Neural progenitor cell (in vitro differentiated cells): ENCODE measurements around the gene SLC16A14. TPM values are rescaled to one million over a fixed set of nuclear protein-coding genes. Genes with fewer than 3 reads are reported as not detected.

Source experiments
- DNase-seq: peaks from one replicate; pipeline ENCODE4 v3.0.0-alpha.2; 2016; ENCODE audit warnings: low spot score
- H2AFZ ChIP-seq: fragments of 200-600 bp; sonication (generic); replicated peaks from 2 replicates; pipeline ENCODE4 v1.6.1; 2016; ENCODE audit warnings: antibody characterized with exemption
- H3F3A ChIP-seq: fragments of 200-600 bp; sonication (generic); 2 replicates; pipeline ENCODE4 v1.6.1; 2016; ENCODE audit warnings: antibody characterized with exemption, low read depth
- H3K27ac ChIP-seq: fragments of 200-600 bp; sonication (generic); 2 replicates; pipeline ENCODE4 v1.5.1; 2016; ENCODE audit warnings: mild to moderate bottlenecking
- H3K27me3 ChIP-seq: fragments of 200-600 bp; sonication (generic); 2 replicates; pipeline ENCODE4 v1.6.1; 2016; ENCODE audit warnings: mild to moderate bottlenecking, moderate library complexity
- H3K36me3 ChIP-seq: fragments of 200-600 bp; sonication (generic); 2 replicates; pipeline ENCODE4 v1.5.1; 2016
- H3K4me1 ChIP-seq: fragments of 200-600 bp; sonication (generic); 2 replicates; pipeline ENCODE4 v1.6.1; 2016; ENCODE audit warnings: mixed run types
- H3K4me2 ChIP-seq: fragments of 200-600 bp; sonication (generic); 2 replicates; pipeline ENCODE4 v1.6.1; 2016
- H3K4me3 ChIP-seq: fragments of 200-600 bp; sonication (generic); 2 replicates; pipeline ENCODE4 v1.5.1; 2016
- H3K79me2 ChIP-seq: fragments of 200-600 bp; sonication (generic); 2 replicates; pipeline ENCODE4 v1.6.1; 2016; ENCODE audit warnings: low read depth
- H3K9ac ChIP-seq: fragments of 200-600 bp; sonication (generic); 2 replicates; pipeline ENCODE4 v1.6.1; 2016
- H3K9me3 ChIP-seq: fragments of 200-600 bp; sonication (generic); 2 replicates; pipeline ENCODE4 v1.5.1; 2016; ENCODE audit warnings: low read depth
- H4K20me1 ChIP-seq: fragments of 200-600 bp; sonication (generic); 2 replicates; pipeline ENCODE4 v1.6.1; 2016; ENCODE audit warnings: low read depth
- H3K27ac Mint-ChIP-seq: 3 replicates; pipeline ENCODE4 v1.8.0; 2021; ENCODE audit warnings: mixed read lengths
- H3K27me3 Mint-ChIP-seq: 2 replicates; pipeline ENCODE4 v1.8.0; 2022; ENCODE audit warnings: low read depth, mild to moderate bottlenecking, inconsistent platforms, moderate library complexity, mixed read lengths; ENCODE audit not compliant: insufficient read depth
- H3K36me3 Mint-ChIP-seq: 3 replicates; pipeline ENCODE4 v1.8.0; 2021; ENCODE audit warnings: mixed read lengths
- H3K4me1 Mint-ChIP-seq: 3 replicates; pipeline ENCODE4 v1.8.0; 2021; ENCODE audit warnings: mixed read lengths
- H3K4me3 Mint-ChIP-seq: 3 replicates; pipeline ENCODE4 v1.8.0; 2021; ENCODE audit warnings: mild to moderate bottlenecking, moderate library complexity, mixed read lengths
- H3K9me3 Mint-ChIP-seq: 3 replicates; pipeline ENCODE4 v1.8.0; 2020; ENCODE audit warnings: mixed read lengths
- EZH2 ChIP-seq: fragments of 200-600 bp; sonication (generic); IDR thresholded peaks from 2 replicates; pipeline ENCODE4 v1.6.1; 2017; ENCODE audit warnings: antibody characterized with exemption, mild to moderate bottlenecking, moderate library complexity
- EZH2phosphoT487 ChIP-seq: fragments of 200-600 bp; sonication (generic); IDR thresholded peaks from 2 replicates; pipeline ENCODE4 v1.6.1; 2017; ENCODE audit warnings: antibody characterized with exemption
- total RNA-seq: library from RNA; depleted of rRNA; stranded (reverse); fragments of >200 nt; gene quantifications from 2 replicates; pipeline ENCODE4 v1.2.3, GENCODE V29; 2015; ENCODE audit warnings: low replicate concordance
- TF ChIP-seq, protein P1 (sequence below): fragments of 200-600 bp; sonication (generic); IDR thresholded peaks from 2 replicates; pipeline ENCODE4 v1.5.1; 2017; ENCODE audit warnings: antibody characterized with exemption, mild to moderate bottlenecking

Gene SLC16A14
- total RNA-seq, 1 donor from 2014 or later = 12.4 TPM

- no peaks in the 10 kb centered on the region for H3K4me1 ChIP-seq
- H3K4me1 Mint-ChIP-seq = no peaks in the 10 kb centered on the region
These were observed 9.3 kb upstream of the SLC16A14 start for GRCh38 chr2:230077851-230078547.

GRCh38 chr2:230076819-230077218, 8.1 kb upstream of the SLC16A14 start:
- Histone ChIP-seq H3K4me3 (no peak overlapping the region), H3K4me1 (no peaks in the 10 kb centered on the region), H3K36me3 (no peaks in the 10 kb centered on the region), H2AFZ (no peak overlapping the region), H3K27ac (no peak overlapping the region), H3K9me3 (no peaks in the 10 kb centered on the region), H3K9ac (no peak overlapping the region), H3F3A (no peaks in the 10 kb centered on the region), H3K4me2 (no peak overlapping the region), H4K20me1 (no peaks in the 10 kb centered on the region), H3K79me2 (no peaks in the 10 kb centered on the region), H3K27me3 (no peaks in the 10 kb centered on the region)
- TF ChIP-seq, protein P1, sequence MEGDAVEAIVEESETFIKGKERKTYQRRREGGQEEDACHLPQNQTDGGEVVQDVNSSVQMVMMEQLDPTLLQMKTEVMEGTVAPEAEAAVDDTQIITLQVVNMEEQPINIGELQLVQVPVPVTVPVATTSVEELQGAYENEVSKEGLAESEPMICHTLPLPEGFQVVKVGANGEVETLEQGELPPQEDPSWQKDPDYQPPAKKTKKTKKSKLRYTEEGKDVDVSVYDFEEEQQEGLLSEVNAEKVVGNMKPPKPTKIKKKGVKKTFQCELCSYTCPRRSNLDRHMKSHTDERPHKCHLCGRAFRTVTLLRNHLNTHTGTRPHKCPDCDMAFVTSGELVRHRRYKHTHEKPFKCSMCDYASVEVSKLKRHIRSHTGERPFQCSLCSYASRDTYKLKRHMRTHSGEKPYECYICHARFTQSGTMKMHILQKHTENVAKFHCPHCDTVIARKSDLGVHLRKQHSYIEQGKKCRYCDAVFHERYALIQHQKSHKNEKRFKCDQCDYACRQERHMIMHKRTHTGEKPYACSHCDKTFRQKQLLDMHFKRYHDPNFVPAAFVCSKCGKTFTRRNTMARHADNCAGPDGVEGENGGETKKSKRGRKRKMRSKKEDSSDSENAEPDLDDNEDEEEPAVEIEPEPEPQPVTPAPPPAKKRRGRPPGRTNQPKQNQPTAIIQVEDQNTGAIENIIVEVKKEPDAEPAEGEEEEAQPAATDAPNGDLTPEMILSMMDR = no peak
- TF ChIP-seq EZH2 (no peak), EZH2phosphoT487 (no peak)
- peaks cover 2% of the 10 kb centered on the region for H3K9me3 Mint-ChIP-seq
- no peak overlapping the region for H3K4me3 Mint-ChIP-seq
- H3K27ac Mint-ChIP-seq = no peak overlapping the region
- H3K4me1 Mint-ChIP-seq = no peaks in the 10 kb centered on the region
- H3K36me3 Mint-ChIP-seq = no peaks in the 10 kb centered on the region
- DNase-seq = no peak
- peaks cover 3% of the 10 kb centered on the region for H3K27me3 Mint-ChIP-seq

More at GRCh38 chr2:230077851-230078547, 9.3 kb upstream of the SLC16A14 start:
- Histone ChIP-seq H2AFZ (no peak overlapping the region), H3K4me2 (no peak overlapping the region), H4K20me1 (no peaks in the 10 kb centered on the region), H3K9ac (no peak overlapping the region), H3K27me3 (no peaks in the 10 kb centered on the region), H3F3A (no peaks in the 10 kb centered on the region), H3K79me2 (no peaks in the 10 kb centered on the region), H3K9me3 (no peaks in the 10 kb centered on the region), H3K4me3 (no peak overlapping the region), H3K36me3 (no peaks in the 10 kb centered on the region), H3K27ac (no peak overlapping the region)
- Mint-ChIP-seq H3K36me3 (no peaks in the 10 kb centered on the region), H3K27ac (no peak overlapping the region), H3K27me3 (peaks cover 3% of the 10 kb centered on the region), H3K9me3 (peaks cover 2% of the 10 kb centered on the region), H3K4me3 (no peak overlapping the region)
- no peak for DNase-seq
- TF ChIP-seq, protein P1 = no peak
- TF ChIP-seq EZH2phosphoT487 = no peak
- TF ChIP-seq EZH2 = no peak

- H3K4me1 ChIP-seq = no peaks in the 10 kb centered on the region
These were observed 7.4 kb upstream of the SLC16A14 start for GRCh38 chr2:230075988-230076631.

More at GRCh38 chr2:230075988-230076631, 7.4 kb upstream of the SLC16A14 start:
- peaks cover 2% of the 10 kb centered on the region for H3K9me3 Mint-ChIP-seq
- Histone ChIP-seq H3K27me3 (no peaks in the 10 kb centered on the region), H3K4me3 (no peak overlapping the region), H3K9me3 (no peaks in the 10 kb centered on the region), H3K36me3 (no peaks in the 10 kb centered on the region), H3F3A (no peaks in the 10 kb centered on the region), H3K79me2 (no peaks in the 10 kb centered on the region), H3K27ac (no peak overlapping the region), H3K9ac (no peak overlapping the region), H3K4me2 (no peak overlapping the region), H2AFZ (no peak overlapping the region), H4K20me1 (no peaks in the 10 kb centered on the region)
- no peaks in the 10 kb centered on the region for H3K4me1 Mint-ChIP-seq
- no peak overlapping the region for H3K4me3 Mint-ChIP-seq
- no peak for TF ChIP-seq EZH2
- TF ChIP-seq, protein P1 = no peak
- TF ChIP-seq EZH2phosphoT487 = no peak
- no peaks in the 10 kb centered on the region for H3K36me3 Mint-ChIP-seq
- H3K27ac Mint-ChIP-seq = no peak overlapping the region
- no peak for DNase-seq
- peaks cover 3% of the 10 kb centered on the region for H3K27me3 Mint-ChIP-seq
